GM12878 (cell line): Measurements from ENCODE around the gene SOWAHC. TPM values are rescaled to one million over a fixed set of nuclear protein-coding genes. Genes with fewer than 3 reads are reported as not detected.

Experiments
- ATAC-seq: fragments of 200-7000 bp; cut with Tn5 transposase; 3 replicates; pipeline ENCODE4 v1.9.1; 2020; ENCODE audit warnings: mild to moderate bottlenecking, moderate library complexity
- BruUV-seq: library from RNA; stranded (reverse); fragments of 400-500 nt; replicated peaks from 2 replicates; lab custom pipeline; 2021; lab: Mats Ljungman, UMichigan
- CTCF ChIA-PET: fragments of 300-600 bp; sonication (Branson Sonifier 250); formaldehyde crosslinking; extraction: SDS; loops from one replicate; lab custom pipeline; 2021; ENCODE audit warnings: inconsistent platforms; lab: Yijun Ruan, JAX
- POLR2A ChIA-PET: fragments of 350-600 bp; formaldehyde crosslinking; extraction: SDS; loops from one replicate; lab custom pipeline; 2021; ENCODE audit warnings: inconsistent platforms; lab: Charles Lee
- RAD21 ChIA-PET: fragments of 300-600 bp; sonication (Branson Sonifier 250); formaldehyde crosslinking; loops from one replicate; lab custom pipeline; 2023; ENCODE audit warnings: antibody characterized with exemption; ENCODE audit not compliant: unreplicated experiment; lab: Charles Lee
- SMC1A ChIA-PET: fragments of 300-600 bp; sonication (Branson Sonifier 250); formaldehyde crosslinking; loops from one replicate; lab custom pipeline; 2023; ENCODE audit not compliant: unreplicated experiment, uncharacterized antibody; lab: Charles Lee
- DNase-seq: peaks from one replicate; pipeline ENCODE4 v3.0.0-alpha.2; 2011; ENCODE audit warnings: low read depth, low spot score
- FAIRE-seq: peaks from 3 replicates; lab custom pipeline; 2011; peaks lifted over from hg19 to GRCh38; lab: Jason Lieb, UNC
- H2AFZ ChIP-seq: 2 replicates; pipeline ENCODE4 v1.6.0; 2011; ENCODE audit warnings: low read depth, low read length, control low read depth; ENCODE audit not compliant: control insufficient read depth
- H3K27ac ChIP-seq: 2 replicates; pipeline ENCODE4 v1.5.1; 2011; ENCODE audit warnings: control low read depth; ENCODE audit not compliant: control insufficient read depth, insufficient read depth
- H3K27me3 ChIP-seq, 2 experiments: replicated peaks in 1 of 2; 2 replicates each; pipeline versions ENCODE4 v1.6.0 to v1.6.1; 2011; ENCODE audit warnings: low read length in 1 of 2; ENCODE audit not compliant: control insufficient read depth in 2 of 2, insufficient read depth in 2 of 2
- H3K36me3 ChIP-seq, 2 experiments: 2 replicates each; pipeline ENCODE4 v1.5.1; 2011; ENCODE audit warnings: low read length in 1 of 2; ENCODE audit not compliant: control insufficient read depth in 2 of 2, insufficient read depth in 2 of 2
- H3K4me1 ChIP-seq: 2 replicates; pipeline ENCODE4 v1.6.1; 2011; ENCODE audit warnings: mild to moderate bottlenecking, low read length, moderate library complexity, mixed read lengths; ENCODE audit not compliant: control insufficient read depth, insufficient read depth
- H3K4me2 ChIP-seq: 2 replicates; pipeline ENCODE4 v1.6.0; 2011; ENCODE audit warnings: control low read depth; ENCODE audit not compliant: control insufficient read depth, insufficient read depth
- H3K4me3 ChIP-seq: fragments of 200-600 bp; sonication (generic); 2 replicates; pipeline ENCODE4 v1.5.1; 2016
- H3K79me2 ChIP-seq: 2 replicates; pipeline ENCODE4 v1.6.0; 2011; ENCODE audit warnings: low read length; ENCODE audit not compliant: control insufficient read depth, insufficient read depth
- H3K9ac ChIP-seq: 2 replicates; pipeline ENCODE4 v1.8.0; 2011; ENCODE audit warnings: low read length, control low read depth, mixed read lengths; ENCODE audit not compliant: control insufficient read depth, insufficient read depth
- H3K9me3 ChIP-seq: replicated peaks from 3 replicates; pipeline ENCODE4 v1.5.1; 2011; ENCODE audit warnings: mild to moderate bottlenecking, low read length; ENCODE audit not compliant: control insufficient read depth, insufficient read depth
- H4K20me1 ChIP-seq: 2 replicates; pipeline ENCODE4 v1.6.0; 2011; ENCODE audit not compliant: control insufficient read depth, insufficient read depth
- CBX5 ChIP-seq: sonication (generic); IDR thresholded peaks from 2 replicates; pipeline ENCODE4 v1.6.1; 2016; ENCODE audit warnings: low read depth, moderate library complexity, mild to moderate bottlenecking, inconsistent platforms
- CREB1 ChIP-seq: IDR thresholded peaks from 2 replicates; pipeline ENCODE4 v1.6.1; 2012; ENCODE audit warnings: low read depth, mild to moderate bottlenecking, inconsistent platforms
- E4F1 ChIP-seq: fragments of 450-650 bp; IDR thresholded peaks from 2 replicates; pipeline ENCODE4 v1.6.1; 2018; ENCODE audit warnings: borderline replicate concordance, mild to moderate bottlenecking; ENCODE audit not compliant: partially characterized antibody
- EGR1 ChIP-seq, 2 experiments: IDR thresholded peaks; 1 replicate in 1 of 2; 2 replicates in 1 of 2; pipeline ENCODE4 v1.6.1; 2011 to 2012; ENCODE audit warnings: low read depth in 2 of 2, low read length in 2 of 2, borderline replicate concordance in 1 of 2, mild to moderate bottlenecking in 1 of 2, moderate library complexity in 1 of 2
- EP300 ChIP-seq, 2 experiments: fragments of 150-350 bp in 1 of 2; IDR thresholded peaks; 2 replicates each; pipeline ENCODE4 v1.6.1; 2011 to 2012; ENCODE audit warnings: low read depth in 2 of 2, low read length in 2 of 2, borderline replicate concordance in 1 of 2, improper control_type of control experiment in 1 of 2, inconsistent platforms in 1 of 2; ENCODE audit not compliant: control insufficient read depth in 1 of 2
- HDAC2 ChIP-seq: fragments of 200-600 bp; sonication (generic); IDR thresholded peaks from 2 replicates; pipeline ENCODE4 v1.6.1; 2017
- IKZF1 ChIP-seq: fragments of 450-650 bp; conservative IDR thresholded peaks from 2 replicates; pipeline ENCODE4 v1.6.1; 2017; ENCODE audit warnings: antibody characterized with exemption, mild to moderate bottlenecking
- LARP7 ChIP-seq: fragments of 450-650 bp; IDR thresholded peaks from 2 replicates; pipeline ENCODE4 v1.6.1; 2017; ENCODE audit warnings: mild to moderate bottlenecking
- MAX ChIP-seq: IDR thresholded peaks from 2 replicates; pipeline ENCODE4 v1.6.1; 2012; ENCODE audit warnings: low read depth, low read length, improper control_type of control experiment
- NFXL1 ChIP-seq: fragments of 450-650 bp; IDR thresholded peaks from 2 replicates; pipeline ENCODE4 v1.6.1; 2017; ENCODE audit warnings: antibody characterized with exemption, mild to moderate bottlenecking, borderline replicate concordance
- NFYA ChIP-seq: IDR thresholded peaks from 2 replicates; pipeline ENCODE4 v1.6.1; 2011; ENCODE audit warnings: low read depth, mild to moderate bottlenecking, low read length, improper control_type of control experiment, borderline replicate concordance
- RAD51 ChIP-seq: fragments of 450-650 bp; IDR thresholded peaks from 2 replicates; pipeline ENCODE4 v1.6.1; 2016; ENCODE audit warnings: moderate library complexity, mild to moderate bottlenecking, inconsistent platforms
- RCOR1 ChIP-seq: conservative IDR thresholded peaks from 2 replicates; pipeline ENCODE4 v1.6.1; 2012; ENCODE audit warnings: low read depth, low read length, improper control_type of control experiment
- SKIL ChIP-seq: fragments of 450-650 bp; IDR thresholded peaks from 2 replicates; pipeline ENCODE4 v1.6.1; 2017; ENCODE audit warnings: mild to moderate bottlenecking, low read depth, inconsistent platforms; ENCODE audit not compliant: poor library complexity, severe bottlenecking
- SMAD5 ChIP-seq: IDR thresholded peaks from 2 replicates; pipeline ENCODE4 v1.6.1; 2016; ENCODE audit warnings: antibody characterized with exemption, low read depth
- SREBF2 ChIP-seq: IDR thresholded peaks from 2 replicates; pipeline ENCODE4 v1.6.1; 2012; ENCODE audit warnings: mild to moderate bottlenecking, low read length
- ZNF274 ChIP-seq: IDR thresholded peaks from one replicate; pipeline ENCODE4 v1.8.0; 2011; ENCODE audit not compliant: insufficient read length, insufficient read depth
- WGBS: methylation state at CpG from one replicate; pipeline ENCODE4 v1.1.6; 2016; ENCODE audit warnings: low lambda C conversion rate; ENCODE audit not compliant: insufficient replicate concordance, insufficient coverage; ENCODE audit errors: missing lambda C conversion rate; 5-methylcytosine and 5-hydroxymethylcytosine counted together
- in situ Hi-C: fragments of 300-500 bp; cut with MboI; formaldehyde crosslinking; loops from 9 replicates; pipeline ENCODE4 v1.14.3; 2018; ENCODE audit warnings: mixed read lengths
- intact Hi-C: fragments of 100-400 bp; cut with micrococcal nuclease; formaldehyde crosslinking; loops from one replicate; pipeline ENCODE4 v1.14.2; 2022; ENCODE audit not compliant: unreplicated experiment
- polyA plus RNA-seq, 11 experiments: library from polyadenylated mRNA; depleted of rRNA in 4 of 11; unstranded in 6 of 11; stranded (reverse) in 5 of 11; fragments of >200 nt; fragmentation: Nextera tagmentation in 4 of 11; fragmentation: Illumina TruSeq in 1 of 11; extraction: Ambion mirVana in 4 of 11; extraction: Trizol in 1 of 11; gene quantifications; 1 replicate in 1 of 11; 2 replicates in 10 of 11; pipeline versions ENCODE4 v1.2.1 to v1.2.3, GENCODE V29; 2011 to 2016; ENCODE audit warnings: inconsistent platforms in 2 of 11, missing spikeins in 2 of 11, low read depth in 1 of 11
- total RNA-seq, 4 experiments: library from RNA; depleted of rRNA in 3 of 4; stranded (reverse); fragments of >200 nt in 3 of 4; fragmentation: Illumina TruSeq in 1 of 4; extraction: Trizol in 1 of 4; gene quantifications; 2 replicates each; pipeline versions ENCODE4 v1.2.1 to v1.2.3, GENCODE V29; 2013 to 2021

The SOWAHC gene
- total and polyA plus RNA-seq, 10 of the 15 experiments (the other 5 are each of a cell fraction or from before 2014, with no cell fraction given): 0.48 to 2.6 (median 1.8) TPM

GRCh38 chr2:109649736-109650695 lies 35.9 kb downstream of the SOWAHC start:
- Histone ChIP-seq H3K27ac (no peak overlapping the region), H3K4me1 (no peaks in the 10 kb centered on the region), H2AFZ (no peak overlapping the region), H3K9me3 (peaks cover 4% of the 10 kb centered on the region; the same call in 2 of the 3 replicates), H3K36me3 (no peaks in the 10 kb centered on the region), H3K4me3 (no peak overlapping the region), H3K4me2 (no peak overlapping the region), H3K79me2 (no peaks in the 10 kb centered on the region), H4K20me1 (no peaks in the 10 kb centered on the region), H3K9ac (no peak overlapping the region), H3K27me3 (no peaks in the 10 kb centered on the region)
- no TSS peak for BruUV-seq
- no peak for TF ChIP-seq SREBF2
- no peak for TF ChIP-seq E4F1
- TF ChIP-seq HDAC2: no peak
- TF ChIP-seq SMAD5: no peak
- TF ChIP-seq CREB1: no peak
- no peak for TF ChIP-seq NFYA
- no peak for TF ChIP-seq RCOR1
- no peak for TF ChIP-seq EP300 (IDR thresholded peaks at IDR 0.05; ENCODE audit: borderline replicate concordance in 1 of 2, control insufficient read depth in 1 of 2, low read depth in 2 of 2, low read length in 2 of 2)
- no peak for TF ChIP-seq LARP7
- TF ChIP-seq MAX: no peak
- TF ChIP-seq NFXL1: no peak
- no peak for TF ChIP-seq RAD51
- TF ChIP-seq EGR1 (IDR thresholded peaks at IDR 0.05; ENCODE audit: borderline replicate concordance in 1 of 2, low read depth in 2 of 2, low read length in 2 of 2): no peak
- TF ChIP-seq CBX5: no peak
- TF ChIP-seq IKZF1: no peak
- no peak for TF ChIP-seq SKIL
- no peak for TF ChIP-seq ZNF274
- 51% methylated on average over 14 of the region's 14 CpGs for WGBS
- intact Hi-C loops: no loop called here
- POLR2A ChIA-PET: interaction anchor here (1.0 kb wide), 1 partner anchor 11 kb away, joined by 3 read pairs; no protein-coding TSS in a partner anchor
- DNase-seq (no peak), FAIRE-seq (no peak), ATAC-seq (no peak)
- in situ Hi-C loops: no loop called here
- RAD21 ChIA-PET: no interaction called here
- CTCF ChIA-PET: no interaction called here
- SMC1A ChIA-PET: no interaction called here
